Stimulated activated naive CD4-positive, alpha-beta T cell treated with Interleukin-2 at 50 U/mL for 16 hours (primary cell): ENCODE data around the gene MDGA2.

ENCODE experiments used
- DNase-seq: peaks from one replicate; lab custom pipeline; 2025; lab: John Stamatoyannopoulos, UW

The MDGA2 gene

GRCh38 chr14:47485421-47485820 lies 190.0 kb downstream of the MDGA2 start:
- no peak for DNase-seq

DNA sequence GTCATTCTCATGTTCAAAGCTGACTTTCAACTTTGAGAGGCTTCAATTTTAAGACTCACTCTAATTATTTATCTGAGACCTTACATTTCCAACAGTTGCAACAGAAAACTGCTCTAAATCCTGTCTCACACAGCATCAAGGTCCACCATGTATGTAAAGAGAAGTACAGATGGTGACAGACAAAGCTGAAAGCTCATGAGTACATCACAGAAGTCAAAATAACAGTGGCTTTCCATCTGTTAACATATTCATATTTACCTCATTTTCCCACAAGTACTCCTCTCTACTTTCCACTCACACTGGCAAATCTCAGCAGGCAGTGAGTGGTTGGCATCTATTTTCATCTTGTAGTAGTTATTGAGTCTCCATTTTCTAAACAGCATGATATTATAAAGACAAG lies 192.0 kb downstream of the MDGA2 start:
- DNase-seq, result no peak

- no peak for DNase-seq
Measured at GRCh38 chr14:47471075-47471474, 204.3 kb downstream of the MDGA2 start.

DNA sequence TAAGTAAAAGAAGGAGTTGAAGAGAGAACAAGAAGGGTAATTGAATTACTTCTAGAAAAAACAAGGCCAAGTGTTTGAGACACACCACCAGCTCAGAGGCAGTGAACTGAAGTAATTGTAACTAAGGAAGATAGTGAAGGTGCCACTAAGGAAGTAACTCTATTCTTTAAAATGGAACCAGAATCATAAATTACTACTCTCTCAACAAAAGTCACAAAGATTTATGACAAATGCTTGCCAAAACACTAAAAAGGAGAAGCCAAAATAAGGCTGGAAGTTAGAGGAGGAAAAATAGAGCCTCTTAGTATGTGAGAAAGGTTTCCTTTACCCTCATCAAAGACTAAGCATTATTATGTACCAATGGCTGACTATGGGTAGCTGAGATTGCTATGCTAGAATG lies 208.5 kb downstream of the MDGA2 start:
- DNase-seq, result no peak

DNA sequence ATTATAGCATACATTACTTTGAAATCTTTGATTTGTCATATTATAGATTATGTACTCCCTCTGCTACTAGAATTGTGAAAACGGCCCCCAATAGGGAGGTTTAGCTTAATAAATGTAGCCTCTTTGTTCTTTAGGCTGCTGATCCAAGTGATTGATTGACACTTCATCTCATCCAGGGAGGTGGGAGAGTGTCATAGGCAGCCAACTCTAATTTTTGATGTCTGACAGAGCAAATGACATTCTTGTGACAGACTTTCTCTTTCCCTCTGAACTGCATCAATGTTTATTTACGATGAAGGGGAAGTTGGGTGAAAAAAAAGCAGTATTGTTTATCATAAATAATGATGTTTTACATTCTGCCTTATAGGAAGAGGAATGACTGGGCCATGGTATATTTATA lies 221.4 kb downstream of the MDGA2 start:
- DNase-seq, result no peak

DNA sequence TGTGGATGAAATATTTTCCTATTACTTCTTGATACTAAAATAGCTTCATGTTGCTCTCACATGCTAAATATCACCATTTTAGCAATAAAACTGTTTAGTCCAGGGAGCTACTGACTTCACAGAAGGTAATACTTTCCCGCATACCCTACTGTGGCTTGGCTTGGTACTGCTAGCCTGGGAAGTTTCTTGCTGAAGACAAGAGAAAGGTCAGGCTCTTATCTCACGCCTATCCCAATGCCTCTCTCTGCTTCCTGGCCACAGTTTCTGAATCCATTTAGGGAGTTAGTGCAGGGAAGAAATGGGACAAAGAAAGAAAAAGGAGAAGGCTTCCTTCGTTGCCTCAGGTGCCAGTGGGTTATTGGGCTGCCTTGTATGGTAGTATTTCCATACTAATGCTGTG lies 228.3 kb downstream of the MDGA2 start:
- no peak for DNase-seq

DNA sequence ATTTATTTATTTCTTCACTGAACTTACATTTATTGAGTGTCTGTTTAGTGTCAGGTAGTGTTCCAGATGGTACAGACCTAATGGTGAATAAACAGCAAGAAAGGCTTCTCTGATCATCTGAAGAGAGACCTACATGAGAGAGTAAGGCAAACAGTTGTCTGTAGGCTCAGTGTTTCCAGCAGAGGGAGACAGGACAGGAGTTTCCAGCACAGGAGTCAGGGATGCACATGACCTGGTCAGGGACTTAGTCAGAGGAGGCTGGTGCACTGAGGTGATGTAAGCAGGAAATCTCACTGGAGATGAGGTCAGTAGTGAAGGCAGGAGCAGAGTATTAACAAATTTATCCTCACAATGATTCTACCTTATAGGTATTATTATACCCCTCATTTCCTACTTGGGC lies 233.2 kb downstream of the MDGA2 start:
- DNase-seq, result no peak

DNA sequence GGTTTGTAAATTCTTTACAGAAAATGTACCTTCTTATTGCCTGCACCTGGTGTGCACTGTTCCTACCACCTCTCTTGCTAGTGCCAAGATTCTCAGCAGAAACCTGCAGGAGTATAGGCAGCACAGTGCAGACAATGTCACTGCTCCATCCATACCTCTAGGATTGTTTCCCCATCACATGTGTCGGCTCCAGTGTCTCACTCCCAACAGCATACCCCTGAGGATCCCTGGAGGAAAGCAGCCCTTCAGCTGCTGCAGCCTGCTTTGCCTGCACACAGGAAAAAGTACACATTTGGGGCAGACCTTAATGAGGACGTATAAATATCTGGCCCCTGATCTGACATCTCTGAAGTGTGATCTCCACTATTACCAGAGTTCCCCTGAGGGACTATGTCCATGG lies 235.5 kb downstream of the MDGA2 start:
- no peak for DNase-seq

GRCh38 chr14:47438650-47439140 lies 236.7 kb downstream of the MDGA2 start:
- DNase-seq, result no peak

- DNase-seq, result no peak
Measured at GRCh38 chr14:47435331-47435965, 240.0 kb downstream of the MDGA2 start.

DNA sequence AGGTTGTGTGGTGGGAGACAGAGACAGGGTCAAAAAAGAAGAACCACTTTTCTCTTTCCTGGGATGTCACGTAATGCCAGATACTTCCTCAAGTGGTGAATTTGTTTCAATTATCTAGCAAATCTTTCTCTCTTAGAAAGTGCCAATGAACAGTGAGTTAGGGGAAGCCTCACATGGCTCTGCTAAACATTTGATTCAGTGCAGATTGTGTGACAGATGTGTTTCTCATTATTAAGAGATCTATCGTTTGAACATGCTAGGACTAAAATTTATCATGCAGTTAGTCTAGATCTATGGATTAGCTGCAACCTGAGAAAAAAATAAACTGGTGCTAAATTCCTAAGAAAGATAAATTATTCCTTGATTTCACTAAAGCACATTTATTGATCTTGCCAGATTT lies 247.8 kb downstream of the MDGA2 start:
- no peak for DNase-seq

GRCh38 chr14:47425302-47425701 lies 250.1 kb downstream of the MDGA2 start:
- no peak for DNase-seq

- no peak for DNase-seq
Measured at GRCh38 chr14:47422191-47422590, 253.2 kb downstream of the MDGA2 start.

- no peak for DNase-seq
Measured at GRCh38 chr14:47411523-47411922, 263.9 kb downstream of the MDGA2 start.

DNA sequence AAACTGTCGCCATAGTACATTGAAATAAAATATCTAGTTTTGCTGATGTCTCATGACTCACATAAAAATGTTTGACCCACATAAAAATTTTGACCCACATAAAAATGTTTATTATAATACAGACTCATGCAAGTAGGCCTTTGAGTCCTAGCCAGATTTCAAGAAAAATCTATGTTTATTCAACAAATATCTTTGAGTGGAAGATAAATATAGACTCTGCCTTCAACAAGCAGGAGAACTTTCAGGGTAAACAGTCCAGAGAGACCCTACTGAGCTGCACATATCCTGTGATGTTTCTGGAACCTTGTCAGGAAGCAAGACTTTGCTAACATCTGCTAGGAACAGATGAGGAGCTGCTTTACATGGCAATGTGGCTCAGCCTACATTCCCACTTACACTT lies 283.1 kb downstream of the MDGA2 start:
- no peak for DNase-seq

DNA sequence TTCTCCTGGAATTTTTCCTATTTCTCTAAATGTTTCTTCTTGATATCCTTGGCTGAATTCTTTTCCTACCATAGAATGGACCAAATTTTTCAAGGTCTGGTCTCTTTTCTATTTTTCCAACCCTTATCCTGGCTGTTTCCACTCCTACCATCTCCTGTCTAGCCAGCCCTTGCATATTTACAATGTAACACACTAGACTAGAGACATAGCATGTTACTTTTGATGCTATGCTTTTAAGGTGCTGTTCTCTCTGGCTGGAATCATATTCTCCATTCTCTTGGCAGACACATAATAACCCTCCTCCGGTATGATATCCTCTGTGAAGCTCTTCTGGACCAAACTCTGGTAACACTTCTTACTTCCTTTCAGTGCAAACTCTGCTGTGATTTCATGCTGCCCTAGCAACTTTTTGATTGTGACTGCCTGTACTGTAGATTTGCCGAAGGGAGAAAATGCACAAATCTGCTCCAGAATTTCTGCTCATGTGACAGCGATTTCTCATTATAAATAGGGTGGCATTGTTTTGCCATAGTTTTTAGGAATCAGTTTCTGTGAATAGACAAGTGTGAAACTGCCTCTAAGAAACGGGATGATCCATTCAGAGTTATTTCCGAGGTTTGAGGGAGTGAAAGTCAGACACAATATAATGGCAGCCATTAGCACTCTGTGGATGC lies 284.4 kb downstream of the MDGA2 start:
- no peak for DNase-seq

DNA sequence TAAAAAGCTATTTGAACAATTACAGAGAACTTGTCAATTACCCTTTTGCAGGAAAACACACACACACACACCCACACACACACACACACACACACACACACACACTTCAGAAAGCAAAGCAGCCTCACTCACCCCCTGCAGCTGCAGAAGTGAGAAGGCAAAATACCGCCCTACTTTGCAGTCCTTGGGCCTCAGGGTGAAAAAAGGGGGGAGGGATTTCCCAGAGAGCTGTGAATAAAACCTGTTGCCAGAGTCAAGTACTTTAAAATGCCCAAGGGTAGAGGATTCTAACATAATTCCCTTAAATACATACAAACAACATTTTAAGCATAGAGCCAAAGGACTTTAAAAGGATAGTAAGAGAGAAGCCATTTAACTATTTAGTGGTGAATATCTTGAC lies 285.9 kb downstream of the MDGA2 start:
- no peak for DNase-seq

DNA sequence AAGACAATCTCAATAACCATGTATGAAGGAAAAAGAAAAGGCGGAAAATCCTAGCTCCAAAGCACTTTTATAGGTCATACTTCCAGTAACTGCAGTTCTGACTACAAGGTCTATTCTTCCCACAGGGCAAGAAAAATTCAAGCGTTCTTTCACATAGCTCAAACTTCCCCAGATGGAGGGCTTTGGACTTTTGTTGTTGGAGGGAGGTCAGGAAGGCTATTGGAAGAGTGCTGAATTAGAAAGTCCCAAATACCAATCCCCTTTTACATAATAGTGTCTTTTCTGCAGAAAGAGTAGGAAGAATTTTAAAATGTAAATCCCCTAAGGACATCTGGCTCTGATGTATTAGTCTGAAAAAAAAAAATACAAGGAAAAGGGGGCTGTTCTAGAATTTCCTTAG lies 309.4 kb downstream of the MDGA2 start:
- DNase-seq, result no peak

DNA sequence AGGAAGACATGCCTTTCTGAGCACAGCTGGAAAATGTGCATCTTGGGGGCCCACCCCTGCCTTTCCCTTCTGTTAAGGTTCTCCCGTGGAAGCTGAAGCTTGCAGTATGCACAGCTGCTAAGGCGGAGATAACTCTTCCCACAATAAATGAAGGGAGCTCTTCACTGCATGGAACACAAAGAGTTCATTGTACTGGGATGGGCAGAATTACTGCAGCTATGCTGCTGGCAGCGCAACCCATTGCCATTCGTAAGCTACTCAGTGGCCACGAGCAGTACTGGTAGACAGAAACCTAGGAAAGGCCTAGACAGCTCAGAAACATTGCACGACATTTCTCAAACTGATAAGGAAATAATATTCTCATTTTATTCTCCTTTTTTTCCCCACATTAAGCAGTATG lies 310.2 kb downstream of the MDGA2 start:
- no peak for DNase-seq

- DNase-seq, result no peak
Measured at GRCh38 chr14:47353186-47353585, 322.2 kb downstream of the MDGA2 start.

DNA sequence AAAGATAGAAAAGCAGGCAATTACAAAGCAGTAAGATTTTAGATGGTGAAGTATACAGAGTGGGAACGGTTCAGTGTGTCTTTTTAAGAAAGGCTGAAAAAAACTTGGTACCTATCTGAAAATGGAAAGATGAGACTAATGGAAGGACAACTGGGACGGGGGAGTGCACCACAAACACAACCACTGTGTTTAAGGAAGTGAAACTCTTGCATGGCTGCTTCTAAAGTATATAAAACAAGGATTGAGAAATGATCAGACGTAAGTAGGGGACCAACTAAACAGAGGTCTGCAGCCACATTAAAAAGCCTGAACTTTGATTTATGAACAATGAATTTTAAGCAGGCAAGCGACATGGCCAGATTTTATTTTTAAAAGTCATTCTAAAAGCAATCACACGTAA lies 328.6 kb downstream of the MDGA2 start:
- no peak for DNase-seq

- no peak for DNase-seq
Measured at GRCh38 chr14:47345016-47345415, 330.4 kb downstream of the MDGA2 start.

- DNase-seq, result no peak
Measured at GRCh38 chr14:47332939-47333338, 342.5 kb downstream of the MDGA2 start.

DNA sequence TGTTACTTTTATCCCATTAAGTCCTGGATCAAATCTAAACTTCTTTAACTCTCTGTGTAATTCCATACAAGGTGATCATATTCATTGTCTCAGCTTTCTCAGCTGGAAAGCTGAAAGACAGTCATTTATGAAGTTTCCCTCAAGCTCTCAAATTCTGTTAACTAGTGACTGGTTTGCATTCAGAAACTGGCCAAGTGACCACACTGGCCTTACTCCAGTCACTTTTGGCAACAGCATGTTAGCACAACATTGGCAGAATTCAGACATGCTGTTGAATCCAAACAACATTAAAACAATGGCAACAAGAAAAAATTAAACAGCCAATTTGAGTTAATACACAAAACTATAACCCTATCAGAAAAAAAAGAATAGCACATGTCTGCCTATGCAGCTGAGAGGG lies 343.3 kb downstream of the MDGA2 start:
- DNase-seq, result no peak
